ENCODE data around the gene PRAMEF12.

GRCh38 chr1:12739613-12740012 is 33.9 kb upstream of the PRAMEF12 start:
- TF ChIP-seq CTCF (IDR thresholded peaks at IDR 0.05) (no peak), POLR2A (IDR thresholded peaks at IDR 0.05) (no peak), EP300 (IDR thresholded peaks at IDR 0.05) (no peak)

Measured in tibial nerve (tissue), 4 donors.